CD4-positive, alpha-beta T cell (primary cell): ENCODE measurements around the gene GPC1. TPM values are rescaled to one million over a fixed set of nuclear protein-coding genes. Genes with fewer than 3 reads are reported as not detected.

Experiments
- ATAC-seq: fragments of 200-7000 bp; cut with Tn5 transposase; one replicate; pipeline ENCODE4 v1.10.0; 2022; ENCODE audit warnings: mild to moderate bottlenecking; ENCODE audit not compliant: poor library complexity
- CTCF ChIA-PET: fragments of 350-600 bp; sonication (Branson Sonifier 250); formaldehyde crosslinking; loops from one replicate; lab custom pipeline; 2021; ENCODE audit warnings: antibody characterized with exemption, inconsistent platforms; lab: Charles Lee
- POLR2A ChIA-PET: fragments of 350-600 bp; sonication (Branson Sonifier 250); formaldehyde crosslinking; loops from one replicate; lab custom pipeline; 2021; ENCODE audit warnings: antibody characterized with exemption, inconsistent platforms; lab: Charles Lee
- DNase-seq, 14 experiments: peaks; one replicate each; pipeline ENCODE4 v3.0.0-alpha.2; 2013 to 2020; ENCODE audit warnings: mixed read lengths in 2 of 14
- H3K27ac ChIP-seq, 2 donors: one replicate each; pipeline versions ENCODE4 v1.5.1 to v1.7.0; 2013; ENCODE audit warnings: low read length in 2 of 2, low read depth in 1 of 2, mild to moderate bottlenecking in 1 of 2
- H3K27me3 ChIP-seq, 2 experiments: 1 replicate in 1 of 2; 2 replicates in 1 of 2; pipeline versions ENCODE4 v1.6.1 to v1.7.0; 2013; ENCODE audit warnings: low read length in 2 of 2, control low read depth in 1 of 2, mild to moderate bottlenecking in 1 of 2, moderate library complexity in 1 of 2; ENCODE audit not compliant: insufficient read depth in 2 of 2, control insufficient read depth in 1 of 2
- H3K36me3 ChIP-seq: one replicate; pipeline ENCODE4 v1.6.1; 2013; ENCODE audit warnings: low read length, control low read depth; ENCODE audit not compliant: insufficient read depth
- H3K4me1 ChIP-seq: one replicate; pipeline ENCODE4 v1.6.1; 2013; ENCODE audit warnings: low read length, control low read depth; ENCODE audit not compliant: insufficient read depth
- H3K4me3 ChIP-seq: one replicate; pipeline ENCODE4 v1.5.1; 2013; ENCODE audit warnings: mild to moderate bottlenecking, low read length, moderate library complexity
- H3K9me3 ChIP-seq, 2 experiments: 1 replicate in 1 of 2; 2 replicates in 1 of 2; pipeline versions ENCODE4 v1.6.1 to v1.7.0; 2013; ENCODE audit warnings: low read length in 2 of 2, mild to moderate bottlenecking in 2 of 2, control low read depth in 1 of 2, moderate library complexity in 1 of 2; ENCODE audit not compliant: control insufficient read depth in 1 of 2, insufficient read depth in 1 of 2
- H3K27ac Mint-ChIP-seq: one replicate; pipeline ENCODE4 v1.8.0; 2020; ENCODE audit warnings: mixed read lengths
- H3K27me3 Mint-ChIP-seq: one replicate; pipeline ENCODE4 v1.8.0; 2021; ENCODE audit warnings: mixed read lengths
- H3K36me3 Mint-ChIP-seq: one replicate; pipeline ENCODE4 v1.8.0; 2021; ENCODE audit warnings: low read depth, mixed read lengths
- H3K4me1 Mint-ChIP-seq: one replicate; pipeline ENCODE4 v1.8.0; 2021; ENCODE audit warnings: low read depth, mixed read lengths
- H3K4me3 Mint-ChIP-seq: one replicate; pipeline ENCODE4 v1.8.0; 2020; ENCODE audit warnings: mild to moderate bottlenecking, mixed read lengths
- H3K9me3 Mint-ChIP-seq: one replicate; pipeline ENCODE4 v1.8.0; 2020; ENCODE audit warnings: mixed read lengths
- CTCF ChIP-seq: fragments of 200-600 bp; IDR thresholded peaks from one replicate; pipeline ENCODE4 v1.8.0; 2022; ENCODE audit warnings: antibody characterized with exemption, mild to moderate bottlenecking
- intact Hi-C, 2 experiments: fragments of 100-400 bp; cut with DNase I in 1 of 2; cut with micrococcal nuclease in 1 of 2; formaldehyde crosslinking; loops; one replicate each; pipeline versions ENCODE4 v1.15.1 to v1.9.0; 2023 to 2025; cut with DNase I, micrococcal nuclease
- total RNA-seq, 174 experiments: library from RNA in 2 of 174; stranded (reverse) in 2 of 174; gene quantifications; one replicate each; pipeline ENCODE4 v1.2.3 and lab custom pipeline; 2021 to 2026

GPC1 gene
- total RNA-seq, 2 experiments from 2014 or later, result 0.58 to 0.98 TPM

- ChIA-PET POLR2A (no interaction called here), CTCF (no interaction called here)
- H3K36me3 ChIP-seq, result no peaks in the 10 kb centered on the region
- Mint-ChIP-seq H3K27ac (no peak overlapping the region), H3K27me3 (peaks cover 14% of the 10 kb centered on the region), H3K36me3 (peaks cover under 1% of the 10 kb centered on the region), H3K4me1 (peaks cover 4% of the 10 kb centered on the region), H3K9me3 (no peaks in the 10 kb centered on the region), H3K4me3 (no peak overlapping the region)
- H3K4me1 ChIP-seq, result peaks cover 4% of the 10 kb centered on the region
- intact Hi-C loops, result no loop called here
- peak in 3 of 14 experiments; percentile 2 to 16 (median 8) for DNase-seq
- H3K27me3 ChIP-seq, result peaks cover 3 to 18% of the 10 kb centered on the region in 2 experiments
- no peak overlapping the region for H3K4me3 ChIP-seq
- H3K27ac ChIP-seq, result no peak overlapping the region
- ATAC-seq, result no peak
- H3K9me3 ChIP-seq, result peaks cover 0 to 18% of the 10 kb centered on the region in 2 experiments
- TF ChIP-seq CTCF, result no peak
Measured at GRCh38 chr2:240429341-240429871, 6.1 kb upstream of the GPC1 start.

GRCh38 chr2:240429872-240430491 lies 5.5 kb upstream of the GPC1 start:
- intact Hi-C loops, result loop anchor here in 1 of 2 experiments (10.0 kb wide), 2 partner anchors 365 to 405 kb away; partner anchors contain the start of gene NDUFA10

DNA sequence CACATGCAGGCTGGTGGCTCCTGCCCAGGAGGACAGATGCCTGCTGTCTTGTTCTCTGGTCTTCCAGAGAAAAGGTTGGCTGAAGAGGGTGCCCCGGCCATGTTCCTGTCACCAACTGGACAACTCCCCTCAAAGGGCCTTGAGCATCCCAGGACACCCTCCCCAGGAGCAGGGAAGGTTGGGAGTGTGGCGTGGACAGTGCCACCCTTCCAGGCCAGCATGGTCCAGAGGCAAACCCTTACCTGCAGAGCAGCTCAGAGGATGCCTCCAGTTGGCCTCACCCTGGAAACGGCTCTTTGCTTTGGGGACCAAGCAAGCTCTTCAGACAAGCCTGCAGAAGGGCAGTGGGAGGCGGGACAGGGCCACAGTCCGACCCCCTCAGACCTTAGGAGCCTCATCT lies 4.9 kb upstream of the GPC1 start:
- intact Hi-C loops, result loop anchor here in 1 of 2 experiments (10.0 kb wide), 2 partner anchors 366 to 406 kb away; partner anchors contain the start of gene NDUFA10
- Mint-ChIP-seq H3K4me1 (peaks cover 4% of the 10 kb centered on the region), H3K36me3 (peaks cover 4% of the 10 kb centered on the region), H3K9me3 (no peaks in the 10 kb centered on the region), H3K27me3 (peaks cover 14% of the 10 kb centered on the region), H3K27ac (no peak overlapping the region), H3K4me3 (no peak overlapping the region)
- ATAC-seq, result no peak
- H3K9me3 ChIP-seq, result peaks cover 0 to 9% of the 10 kb centered on the region in 2 experiments
- no peak overlapping the region for H3K27ac ChIP-seq
- H3K36me3 ChIP-seq, result no peaks in the 10 kb centered on the region
- H3K4me1 ChIP-seq, result peaks cover 9% of the 10 kb centered on the region
- TF ChIP-seq CTCF, result no peak
- no peak overlapping the region for H3K4me3 ChIP-seq
- ChIA-PET POLR2A (no interaction called here), CTCF (no interaction called here)
- peak in 2 of 14 experiments; percentile 4 to 17 for DNase-seq
- peaks cover 3 to 18% of the 10 kb centered on the region in 2 experiments for H3K27me3 ChIP-seq

More at GRCh38 chr2:240429872-240430491, 5.5 kb upstream of the GPC1 start:
- Histone ChIP-seq H3K9me3 (peaks cover 0 to 12% of the 10 kb centered on the region in 2 experiments), H3K27ac (no peak overlapping the region), H3K4me3 (no peak overlapping the region), H3K27me3 (peaks cover 3 to 18% of the 10 kb centered on the region in 2 experiments), H3K4me1 (peaks cover 9% of the 10 kb centered on the region), H3K36me3 (no peaks in the 10 kb centered on the region)
- Mint-ChIP-seq H3K36me3 (peaks cover 4% of the 10 kb centered on the region), H3K9me3 (no peaks in the 10 kb centered on the region), H3K27me3 (peaks cover 14% of the 10 kb centered on the region), H3K4me3 (no peak overlapping the region), H3K27ac (no peak overlapping the region), H3K4me1 (peaks cover 4% of the 10 kb centered on the region)
- ChIA-PET CTCF (no interaction called here), POLR2A (no interaction called here)
- TF ChIP-seq CTCF, result no peak
- peak in 2 of 14 experiments; percentile 11 to 21 for DNase-seq
- ATAC-seq, result no peak
